GM18511 (cell line): Measurements from ENCODE around the gene HNRNPUL2.

Source experiments
- ATAC-seq: cut with Tn5 transposase; IDR thresholded peaks from one replicate; pipeline ENCODE4 v1.9.1; 2021; ENCODE audit warnings: mild to moderate bottlenecking, moderate library complexity; ENCODE audit not compliant: unreplicated experiment

HNRNPUL2 gene

DNA sequence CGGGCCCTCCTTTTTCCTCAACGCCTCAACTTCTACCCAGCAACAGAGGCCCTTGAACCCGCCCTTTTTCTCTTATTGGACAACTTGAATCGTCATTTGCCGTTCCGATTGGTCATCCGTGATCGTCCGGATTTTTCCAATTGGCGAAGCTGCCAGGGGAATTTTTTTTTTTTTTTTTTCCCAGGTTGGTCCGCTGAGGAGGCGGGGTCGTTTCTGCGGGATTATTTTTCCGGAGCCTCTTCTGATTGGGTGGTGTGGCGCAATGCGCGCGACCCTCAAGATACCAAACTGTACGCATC, 564 bp upstream of the HNRNPUL2 start:
- peak; percentile 63 for ATAC-seq

GRCh38 chr11:62726915-62727164, 417 bp downstream of the HNRNPUL2 start:
- no peak for ATAC-seq

DNA sequence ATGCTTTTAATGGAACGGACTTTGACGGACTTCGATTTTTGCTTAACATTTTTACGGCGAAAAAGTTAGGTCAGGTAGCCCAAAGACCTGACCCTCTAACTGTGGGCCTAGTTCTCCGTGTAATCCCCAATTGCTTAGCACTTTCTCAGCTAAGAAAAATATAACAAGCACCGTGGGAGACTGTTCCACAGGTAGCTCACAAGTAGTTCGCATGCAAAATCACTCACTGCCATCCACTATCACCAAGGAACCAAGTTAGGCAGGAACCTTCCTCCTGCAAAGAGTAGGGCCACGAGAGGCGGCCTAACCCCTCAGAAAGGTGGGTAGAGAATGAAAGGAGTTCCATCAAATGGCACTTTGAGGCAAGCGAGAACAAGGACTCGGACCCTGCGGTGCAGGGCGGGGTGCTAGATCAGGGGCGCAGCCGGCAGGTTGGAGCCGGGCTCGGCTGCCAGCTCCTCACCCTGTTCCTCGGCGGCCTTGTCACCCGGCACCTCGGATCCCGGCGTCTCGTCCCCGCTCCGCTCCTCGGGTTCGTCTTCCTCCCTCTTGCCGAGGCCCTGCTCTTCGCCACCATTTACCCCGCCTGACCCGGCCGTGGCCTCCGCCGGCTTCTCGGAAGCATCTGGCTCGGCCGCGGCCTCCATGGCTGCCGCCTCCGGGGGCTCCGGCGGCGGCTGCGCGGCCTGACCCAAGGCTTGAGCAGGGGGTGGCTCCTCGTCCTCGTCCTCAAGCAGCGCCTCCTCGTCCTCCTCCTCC, 922 bp downstream of the HNRNPUL2 start:
- peak; percentile 0 for ATAC-seq

DNA sequence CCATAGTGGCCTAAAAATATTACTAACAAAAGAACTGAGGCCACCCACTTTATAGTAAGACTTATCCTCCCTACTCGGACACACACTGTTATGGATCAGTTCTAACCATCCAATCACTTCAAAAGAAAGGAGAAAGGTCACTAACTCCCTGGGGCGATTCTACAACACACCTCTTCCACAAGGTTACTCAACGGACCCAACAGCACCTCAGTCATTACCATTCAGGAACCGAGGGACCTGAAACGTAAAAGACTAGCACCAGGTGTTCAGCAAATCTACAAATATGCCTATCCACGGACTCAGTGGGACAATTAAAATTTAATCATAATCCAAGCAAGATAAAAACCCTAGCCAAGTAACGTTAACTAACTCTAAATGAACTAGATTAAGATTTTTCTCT, 1.6 kb downstream of the HNRNPUL2 start:
- ATAC-seq = no peak

GRCh38 chr11:62724171-62724570, 3.1 kb downstream of the HNRNPUL2 start:
- ATAC-seq = no peak

GRCh38 chr11:62721994-62722393, 5.3 kb downstream of the HNRNPUL2 start:
- no peak for ATAC-seq

- ATAC-seq = no peak
Measured at GRCh38 chr11:62719302-62719978, 7.8 kb downstream of the HNRNPUL2 start.

DNA sequence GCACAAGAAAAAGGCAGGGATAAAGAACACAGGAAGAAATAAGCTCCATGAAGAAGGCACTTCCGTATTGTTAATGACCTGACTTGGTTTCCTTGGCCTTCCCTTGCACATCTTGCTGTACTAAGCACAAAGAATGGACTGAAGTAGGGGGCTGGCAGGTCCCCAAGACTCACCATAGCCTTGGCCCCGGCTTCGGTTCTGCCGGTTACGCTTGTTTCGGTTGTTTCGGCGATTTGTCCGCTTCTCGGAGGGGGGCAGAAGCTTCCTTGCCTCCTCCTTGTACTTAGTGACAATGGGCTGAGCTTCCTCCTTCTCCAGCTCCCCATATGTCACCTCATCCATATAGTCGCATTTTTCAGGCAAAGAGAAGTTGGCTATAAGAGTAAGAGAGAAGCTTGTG, 10.4 kb downstream of the HNRNPUL2 start:
- no peak for ATAC-seq

- no peak for ATAC-seq
Measured at GRCh38 chr11:62716206-62716605, 11.1 kb downstream of the HNRNPUL2 start.

DNA sequence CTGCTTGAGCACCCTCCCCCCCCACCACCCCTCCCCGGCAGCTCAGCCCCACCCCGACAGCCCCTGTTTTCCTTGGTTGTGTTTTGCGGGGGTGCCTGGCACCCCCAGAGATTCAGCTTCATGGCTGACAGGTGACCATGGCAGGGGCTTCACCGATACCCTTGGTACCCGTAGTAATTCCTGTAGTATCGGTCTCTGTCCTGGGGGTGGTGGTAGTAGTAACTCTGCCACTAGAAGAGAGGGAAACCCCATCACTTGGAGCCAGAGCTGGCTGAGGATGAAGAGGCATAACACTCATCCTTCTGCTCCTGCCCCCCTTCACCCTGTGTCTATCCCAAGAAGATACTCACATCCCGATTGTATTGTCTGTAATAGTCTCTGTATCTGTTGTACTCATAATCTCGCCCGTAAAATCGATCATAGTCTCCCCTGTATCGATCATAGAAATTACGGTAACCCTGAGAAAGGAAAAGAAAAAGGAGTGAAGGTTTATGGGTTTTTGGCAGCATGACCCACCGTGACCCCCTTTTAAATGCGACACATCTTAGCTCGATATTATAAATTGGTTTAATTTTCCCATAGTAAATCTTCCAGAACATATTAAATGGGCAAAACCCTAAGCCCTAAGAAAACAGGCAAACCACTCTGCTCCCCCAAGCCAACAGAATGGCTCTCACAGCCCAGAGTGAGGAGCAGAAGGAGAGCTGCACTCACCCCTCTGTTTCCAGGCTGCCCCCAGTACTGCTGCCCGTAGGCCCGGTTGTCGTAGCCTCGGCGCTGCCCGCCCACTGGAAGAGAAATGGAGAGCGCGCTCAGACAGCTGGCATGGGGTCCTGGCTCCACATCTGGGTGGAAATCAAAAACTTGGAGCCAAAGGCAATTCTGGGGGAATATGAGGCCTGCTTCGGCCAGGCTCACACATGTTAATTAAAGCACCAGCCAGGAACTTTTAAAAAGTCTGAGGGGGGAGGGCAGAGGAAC, 11.8 kb downstream of the HNRNPUL2 start:
- no peak for ATAC-seq

DNA sequence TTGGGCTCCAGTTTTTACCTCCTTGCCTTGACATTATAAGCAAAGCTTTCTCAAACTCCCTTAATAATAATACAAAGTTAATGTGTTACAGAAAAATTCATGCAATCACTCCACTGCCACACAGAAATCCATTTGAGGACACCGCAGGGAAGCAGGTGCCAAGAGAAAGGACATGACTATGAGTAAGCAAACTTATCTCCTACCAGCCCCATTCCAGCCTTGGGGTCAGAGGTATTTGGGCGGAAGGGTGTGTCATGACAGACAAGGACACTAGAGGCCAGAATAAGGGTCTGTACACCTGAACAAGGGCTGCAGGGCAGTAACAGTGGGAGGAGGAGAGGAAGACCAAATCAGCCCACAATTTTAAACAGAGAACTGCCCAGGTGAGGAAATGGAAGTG, 13.9 kb downstream of the HNRNPUL2 start:
- no peak for ATAC-seq

GRCh38 chr11:62712861-62713260, 14.4 kb downstream of the HNRNPUL2 start:
- ATAC-seq = no peak

DNA sequence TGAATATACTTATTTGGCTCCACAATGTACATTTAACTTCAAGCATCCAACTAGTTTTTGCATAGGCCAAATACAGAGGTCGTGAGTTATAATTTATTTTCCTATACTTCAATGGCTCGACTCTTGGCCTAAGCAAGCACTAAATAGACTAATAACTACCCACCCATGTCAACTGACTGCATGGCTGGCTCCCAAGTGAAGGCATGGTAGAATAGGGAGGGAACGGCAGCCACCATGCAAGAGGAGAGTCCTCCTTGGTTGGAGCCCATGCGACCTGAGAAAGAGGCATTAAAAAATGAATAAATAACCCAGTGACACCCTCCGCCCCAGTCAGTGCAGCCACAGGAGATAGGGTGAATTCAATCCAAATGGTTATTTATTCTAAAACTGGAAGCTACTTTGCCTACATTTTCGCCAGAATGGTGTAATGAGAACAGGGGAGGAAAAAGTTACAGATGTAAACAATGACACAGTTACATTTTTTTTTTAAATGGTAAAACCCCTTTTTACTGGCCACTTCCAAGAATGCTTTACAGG, 14.9 kb downstream of the HNRNPUL2 start:
- ATAC-seq = no peak

DNA sequence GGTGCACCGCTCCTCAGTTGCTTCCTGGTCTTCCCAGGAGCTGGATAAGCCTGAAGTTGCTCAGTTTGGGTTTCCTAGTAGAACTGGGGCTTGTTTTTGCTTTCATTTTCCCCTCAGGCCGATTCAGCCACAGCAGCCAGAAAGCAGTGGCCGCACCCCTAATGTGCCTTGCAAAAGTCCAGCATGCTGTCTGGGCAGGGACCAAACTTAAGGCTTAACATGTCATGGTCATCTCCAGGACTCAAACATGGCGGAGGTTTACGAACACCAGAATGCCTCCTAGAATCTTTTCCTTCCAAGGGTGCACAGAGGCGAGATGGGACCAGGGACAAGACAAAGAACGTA, 17.3 kb downstream of the HNRNPUL2 start:
- no peak for ATAC-seq

DNA sequence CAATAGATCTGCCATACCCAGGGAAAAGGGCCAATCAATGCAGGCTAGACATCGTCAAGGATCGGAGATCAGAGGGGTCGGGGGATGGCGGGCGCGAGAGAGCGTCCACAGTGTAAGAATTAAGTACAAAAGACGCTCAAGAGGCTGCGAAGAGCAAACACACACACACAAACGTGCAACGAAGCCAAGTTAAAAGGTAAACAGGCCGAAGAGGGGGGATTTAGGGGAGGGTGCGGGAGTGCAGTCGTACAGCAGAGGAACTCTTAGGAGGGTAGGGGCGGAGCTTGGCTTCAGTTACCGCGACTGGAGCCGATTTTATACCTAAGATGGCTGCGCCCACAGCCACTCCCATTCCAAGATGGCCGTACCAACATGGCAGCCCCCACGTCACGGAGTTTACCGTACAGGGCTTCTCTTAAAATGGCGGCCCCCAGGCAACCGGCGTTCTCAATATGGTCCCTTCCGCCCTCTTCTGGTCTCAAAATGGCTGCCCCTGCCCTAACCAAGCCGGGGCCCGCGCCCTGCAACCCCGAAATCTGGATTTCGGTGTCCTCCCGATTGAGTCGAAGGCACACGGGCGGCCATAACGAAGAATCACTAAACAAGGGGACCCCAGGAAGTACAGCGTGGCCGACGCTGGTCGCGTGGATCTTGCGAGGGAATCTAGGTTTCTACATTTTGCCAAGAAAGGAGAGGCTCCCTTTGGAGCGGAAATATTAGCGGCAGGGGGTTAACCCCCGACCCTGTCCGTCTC, 17.8 kb downstream of the HNRNPUL2 start:
- ATAC-seq = peak; percentile 77

DNA sequence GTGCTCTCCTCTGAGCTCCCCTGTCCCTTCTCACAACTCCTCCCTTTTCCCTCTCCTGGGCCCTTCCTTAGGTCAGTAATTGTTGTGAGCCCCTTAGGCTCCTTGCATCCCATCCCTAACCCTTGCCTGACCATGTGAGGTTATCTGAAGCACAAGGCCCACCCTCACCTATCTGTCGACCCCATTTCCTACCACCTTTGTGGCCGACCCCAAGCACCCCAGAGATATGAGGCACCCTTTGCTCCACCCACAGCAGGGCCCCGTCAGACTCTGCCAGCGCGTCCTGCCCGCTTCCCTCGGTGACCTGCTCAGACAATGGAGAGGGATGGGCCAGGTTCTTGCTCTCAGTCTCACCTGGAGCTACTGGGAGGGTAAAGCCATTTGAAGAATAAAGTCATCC, 18.5 kb downstream of the HNRNPUL2 start:
- ATAC-seq = no peak

DNA sequence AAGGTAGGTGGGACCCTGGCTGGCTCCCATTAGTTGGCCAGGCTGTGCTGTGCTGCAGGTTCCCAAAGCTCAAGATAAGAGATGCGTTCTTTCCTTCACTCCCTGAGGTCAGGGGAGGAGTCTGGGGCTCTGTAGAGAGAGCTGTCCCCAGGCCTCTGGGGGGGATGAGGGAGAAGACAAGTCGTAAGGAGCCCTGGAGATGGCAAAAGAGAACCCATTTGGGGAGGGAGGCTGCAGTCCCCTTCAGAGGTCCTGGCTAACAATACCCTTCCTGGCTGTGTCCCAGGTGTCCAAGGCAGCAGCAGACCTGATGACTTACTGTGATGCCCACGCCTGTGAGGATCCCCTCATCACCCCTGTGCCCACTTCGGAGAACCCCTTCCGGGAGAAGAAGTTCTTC, 18.9 kb downstream of the HNRNPUL2 start:
- no peak for ATAC-seq

DNA sequence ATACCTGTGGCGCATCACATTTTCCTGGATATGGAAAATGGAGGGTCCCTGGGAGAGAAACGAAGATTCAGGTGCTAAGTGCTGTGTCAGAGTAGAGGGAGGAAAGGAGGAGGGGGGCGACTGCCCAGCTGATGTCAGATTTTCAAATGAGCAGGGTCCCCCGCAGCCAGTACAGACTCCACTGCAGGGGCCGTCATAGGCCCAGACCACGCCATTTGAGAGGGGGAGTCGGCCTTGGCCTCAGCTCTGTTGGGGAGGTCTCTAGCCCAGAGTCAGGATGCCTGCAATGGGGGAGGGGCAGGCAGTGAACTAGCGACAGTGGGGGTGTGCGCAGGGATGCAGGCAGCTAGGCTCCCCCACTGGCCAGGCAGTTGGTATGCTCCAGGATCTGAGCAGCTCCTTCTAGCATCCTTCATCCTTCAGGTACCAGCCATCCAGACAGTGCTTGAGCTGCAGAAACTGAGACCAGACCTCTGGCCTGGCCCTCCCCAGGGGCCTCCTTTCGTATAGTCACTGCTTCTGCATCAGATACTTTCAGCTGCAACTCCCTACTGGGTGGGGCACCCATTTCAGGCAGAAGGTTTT, 19.9 kb downstream of the HNRNPUL2 start, which contains the start of the genes BSCL2 and GNG3:
BSCL2 (minus strand) TSS at position 148 of the 585 bp plus-strand sequence. CDS start 229 bp downstream, outside the sequence.
GNG3 (plus strand) TSS at position 400 of the 585 bp plus-strand sequence. CDS start 620 bp downstream, outside the sequence.
- no peak for ATAC-seq

GRCh38 chr11:62706850-62707247, 20.4 kb downstream of the HNRNPUL2 start:
- ATAC-seq = no peak
